Right hindlimb (tissue), 1 donor: ENCODE measurements around the gene FIZ1.
A peak's percentile ranks its signal among the peaks of the same experiment; 100 is the strongest.

Experiments used
- DNase-seq: peaks from one replicate; pipeline ENCODE4 v3.0.0-alpha.2; 2018

FIZ1 gene

GRCh38 chr19:55635334-55635717 is 36.0 kb upstream of the FIZ1 start:
- DNase-seq, result no peak

DNA sequence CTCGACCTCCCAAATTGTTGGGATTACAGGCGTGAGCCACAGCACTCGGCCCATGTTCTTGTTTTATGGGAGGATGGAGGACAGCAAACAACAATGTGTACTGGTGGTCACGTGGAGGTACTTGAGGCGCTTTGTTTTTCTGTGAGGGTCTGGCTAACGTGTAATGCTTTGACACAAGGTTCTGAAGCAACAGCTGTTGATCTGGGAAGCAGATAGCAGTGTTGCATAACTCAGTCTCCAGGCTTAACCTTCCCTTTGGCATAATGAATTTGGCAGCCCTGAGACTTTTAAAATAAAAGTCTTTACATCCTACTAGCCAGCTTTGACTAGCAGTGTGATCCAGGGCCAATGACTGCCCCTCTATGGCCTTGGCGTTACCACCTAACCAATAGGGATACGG is 34.5 kb upstream of the FIZ1 start:
- no peak for DNase-seq

DNA sequence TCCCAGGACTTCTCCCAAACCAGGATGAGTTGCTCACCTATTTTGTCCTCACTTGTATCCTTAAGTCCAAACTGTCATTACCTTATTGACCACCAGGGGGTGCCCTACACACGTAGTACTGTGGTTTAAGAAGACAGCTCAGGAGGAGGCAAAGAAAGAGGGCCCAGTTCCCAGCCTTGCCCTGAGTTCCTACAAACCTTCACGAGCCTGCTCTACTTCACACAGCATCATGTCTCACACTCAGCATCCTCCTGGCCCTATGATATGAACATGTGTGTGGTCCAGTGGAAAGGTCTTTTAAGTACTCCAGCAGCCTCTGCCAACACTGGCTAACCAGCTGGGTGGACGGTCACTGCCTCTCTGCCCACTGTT is 33.1 kb upstream of the FIZ1 start:
- DNase-seq, result peak; percentile 87

GRCh38 chr19:55626350-55626749 is 27.0 kb upstream of the FIZ1 start:
- DNase-seq, result no peak

DNA sequence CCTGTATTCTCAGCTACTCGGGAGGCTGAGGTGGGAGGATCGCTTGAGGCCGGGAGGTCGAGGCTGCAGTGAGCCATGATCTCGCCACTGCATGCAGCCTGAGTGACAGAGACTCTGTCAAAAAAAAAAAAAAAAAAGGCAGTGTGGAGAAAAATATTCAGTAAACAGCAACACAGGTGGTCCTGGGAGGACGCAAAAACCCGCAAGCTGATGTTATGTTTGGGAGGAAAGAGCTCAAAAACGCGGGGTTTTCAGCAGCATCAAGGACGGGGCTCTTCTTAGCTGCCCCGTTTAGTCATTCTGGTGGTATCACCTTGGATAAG is 25.6 kb upstream of the FIZ1 start:
- no peak for DNase-seq

- peak; percentile 95 for DNase-seq
Observed at GRCh38 chr19:55624109-55625003, 25.0 kb upstream of the FIZ1 start, which contains the start of gene ZNF784. TSS of gene ZNF784 (minus strand) at chr19:55624566. CDS start at chr19:55624561, 5 bp downstream.

- DNase-seq, result no peak
Observed at GRCh38 chr19:55623561-55623960, 24.2 kb upstream of the FIZ1 start.

GRCh38 chr19:55623130-55623529 is 23.8 kb upstream of the FIZ1 start:
- no peak for DNase-seq

GRCh38 chr19:55622242-55622969 is 23.1 kb upstream of the FIZ1 start:
- no peak for DNase-seq

- DNase-seq, result no peak
Observed at GRCh38 chr19:55621673-55622231, 22.4 kb upstream of the FIZ1 start.

GRCh38 chr19:55621205-55621672 is 21.9 kb upstream of the FIZ1 start:
- DNase-seq, result no peak

GRCh38 chr19:55620410-55621204 is 21.3 kb upstream of the FIZ1 start:
- no peak for DNase-seq

DNA sequence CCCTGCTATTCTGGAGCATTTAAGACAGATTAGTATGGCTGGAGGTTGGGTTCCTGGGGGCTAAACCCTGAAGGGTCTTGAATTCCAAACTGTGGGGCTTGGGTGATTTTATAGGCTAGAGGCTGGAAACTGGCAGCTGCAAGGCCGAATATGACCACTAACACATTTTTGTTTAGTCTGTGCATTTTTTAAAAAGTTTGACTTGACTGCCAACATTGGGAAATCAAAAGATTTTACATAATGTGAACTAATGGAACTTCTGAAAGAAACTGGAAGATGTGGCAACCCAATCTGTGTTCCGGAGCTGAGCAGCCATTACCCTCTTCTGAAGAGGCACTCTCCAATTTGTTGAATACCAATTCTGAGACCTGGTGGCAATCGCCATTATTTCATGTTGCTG is 20.0 kb upstream of the FIZ1 start:
- DNase-seq, result no peak

DNA sequence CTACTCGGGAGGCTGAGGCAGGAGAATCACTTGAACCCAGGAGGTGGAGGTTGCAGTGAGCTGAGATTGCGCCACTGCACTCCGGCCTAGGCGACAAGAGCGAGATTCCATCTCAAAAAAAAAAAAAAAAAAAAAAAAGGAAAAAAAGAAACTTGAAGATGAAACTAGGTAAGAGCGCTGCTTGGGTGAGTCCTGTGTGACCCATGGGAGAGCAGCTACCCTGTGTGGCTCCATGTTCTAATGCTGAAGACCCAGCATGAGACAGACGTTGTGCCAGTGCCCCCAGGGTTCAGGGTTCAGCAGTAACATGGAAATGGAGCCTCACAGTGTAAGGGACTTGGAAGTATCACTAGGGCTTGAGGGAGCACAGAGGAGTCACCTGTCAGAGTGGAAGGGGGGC is 19.1 kb upstream of the FIZ1 start:
- DNase-seq, result no peak

DNA sequence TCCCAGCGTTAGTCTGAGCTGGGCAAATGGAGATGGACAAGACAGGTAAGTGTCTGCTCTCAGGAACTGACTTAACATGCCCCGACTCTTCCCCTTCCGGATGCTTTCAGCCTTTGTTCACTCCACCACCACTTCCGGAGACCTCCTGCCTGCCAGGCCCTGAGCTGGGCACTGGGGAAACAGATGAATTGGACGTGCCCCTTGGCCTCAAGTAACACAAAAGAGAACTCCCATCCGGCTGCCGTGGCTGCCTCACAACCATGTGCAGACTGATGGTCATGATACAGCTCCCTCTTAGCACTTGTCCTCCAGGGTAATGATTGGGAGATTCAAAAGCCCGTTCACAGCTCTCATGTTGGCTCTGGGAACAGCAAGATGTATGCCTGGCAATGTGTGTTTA is 18.1 kb upstream of the FIZ1 start:
- DNase-seq, result no peak

DNA sequence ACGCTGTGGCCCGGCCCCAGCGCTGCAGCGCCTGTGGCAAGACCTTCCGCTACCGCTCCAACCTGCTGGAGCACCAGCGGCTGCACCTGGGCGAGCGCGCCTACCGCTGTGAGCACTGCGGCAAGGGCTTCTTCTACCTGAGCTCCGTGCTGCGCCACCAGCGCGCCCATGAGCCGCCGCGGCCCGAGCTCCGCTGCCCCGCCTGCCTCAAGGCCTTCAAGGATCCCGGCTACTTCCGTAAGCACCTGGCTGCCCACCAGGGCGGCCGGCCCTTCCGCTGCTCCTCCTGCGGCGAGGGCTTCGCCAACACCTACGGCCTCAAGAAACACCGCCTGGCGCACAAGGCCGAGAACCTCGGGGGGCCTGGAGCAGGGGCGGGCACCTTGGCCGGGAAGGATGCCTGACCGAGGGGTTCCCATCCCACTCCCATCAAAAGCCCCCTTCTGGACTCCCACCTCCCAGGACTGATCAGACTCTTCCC is 17.1 kb upstream of the FIZ1 start:
- no peak for DNase-seq

GRCh38 chr19:55615543-55616394 is 16.5 kb upstream of the FIZ1 start:
- DNase-seq, result no peak

DNA sequence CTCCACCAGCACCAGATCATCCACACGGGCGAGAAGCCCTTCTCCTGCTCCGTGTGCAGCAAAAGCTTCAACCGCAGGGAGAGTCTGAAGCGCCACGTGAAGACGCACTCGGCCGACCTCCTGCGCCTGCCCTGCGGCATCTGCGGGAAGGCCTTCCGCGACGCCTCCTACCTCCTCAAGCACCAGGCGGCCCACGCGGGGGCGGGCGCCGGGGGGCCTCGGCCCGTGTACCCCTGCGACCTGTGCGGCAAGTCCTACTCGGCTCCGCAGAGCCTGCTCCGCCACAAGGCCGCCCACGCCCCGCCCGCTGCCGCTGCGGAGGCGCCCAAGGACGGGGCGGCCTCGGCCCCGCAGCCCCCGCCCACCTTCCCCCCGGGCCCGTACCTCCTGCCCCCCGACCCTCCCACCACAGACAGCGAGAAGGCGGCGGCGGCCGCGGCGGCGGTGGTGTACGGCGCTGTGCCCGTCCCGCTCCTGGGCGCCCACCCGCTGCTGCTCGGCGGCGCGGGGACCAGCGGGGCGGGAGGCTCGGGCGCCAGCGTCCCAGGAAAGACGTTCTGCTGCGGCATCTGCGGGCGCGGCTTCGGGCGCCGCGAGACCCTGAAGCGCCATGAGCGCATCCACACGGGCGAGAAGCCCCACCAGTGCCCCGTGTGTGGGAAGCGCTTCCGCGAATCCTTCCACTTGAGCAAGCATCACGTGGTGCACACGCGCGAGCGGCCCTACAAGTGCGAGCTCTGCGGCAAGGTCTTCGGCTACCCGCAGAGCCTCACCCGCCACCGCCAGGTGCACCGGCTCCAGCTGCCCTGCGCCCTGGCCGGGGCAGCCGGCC is 15.6 kb upstream of the FIZ1 start:
- DNase-seq, result no peak

GRCh38 chr19:55613930-55614710 is 14.8 kb upstream of the FIZ1 start:
- DNase-seq, result no peak

DNA sequence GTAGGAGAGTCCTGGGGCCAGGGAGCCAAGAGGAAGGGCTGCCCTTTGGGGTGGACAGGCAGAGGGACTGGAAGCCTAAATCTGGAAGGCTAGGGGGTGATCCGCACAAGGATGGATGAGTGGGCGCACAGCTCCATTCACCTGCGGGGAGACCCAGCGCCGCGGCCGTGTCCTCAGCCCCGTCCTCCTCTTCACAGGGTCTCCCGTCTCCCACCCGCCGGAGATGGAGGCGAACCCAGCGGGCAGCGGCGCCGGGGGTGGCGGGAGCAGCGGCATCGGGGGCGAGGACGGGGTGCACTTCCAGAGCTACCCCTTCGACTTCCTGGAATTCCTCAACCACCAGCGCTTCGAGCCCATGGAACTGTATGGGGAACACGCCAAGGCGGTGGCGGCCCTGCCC is 14.1 kb upstream of the FIZ1 start:
- no peak for DNase-seq
